CD4-positive, alpha-beta T cell (primary cell): ENCODE measurements around the gene DAPK3. TPM values are rescaled to one million over a fixed set of nuclear protein-coding genes. Genes with fewer than 3 reads are reported as not detected.

Experiments
- ATAC-seq: fragments of 200-7000 bp; cut with Tn5 transposase; one replicate; pipeline ENCODE4 v1.10.0; 2022; ENCODE audit warnings: mild to moderate bottlenecking; ENCODE audit not compliant: poor library complexity
- CTCF ChIA-PET: fragments of 350-600 bp; sonication (Branson Sonifier 250); formaldehyde crosslinking; loops from one replicate; lab custom pipeline; 2021; ENCODE audit warnings: antibody characterized with exemption, inconsistent platforms; lab: Charles Lee
- POLR2A ChIA-PET: fragments of 350-600 bp; sonication (Branson Sonifier 250); formaldehyde crosslinking; loops from one replicate; lab custom pipeline; 2021; ENCODE audit warnings: antibody characterized with exemption, inconsistent platforms; lab: Charles Lee
- DNase-seq, 14 experiments: peaks; one replicate each; pipeline ENCODE4 v3.0.0-alpha.2; 2013 to 2020; ENCODE audit warnings: mixed read lengths in 2 of 14
- H3K27ac ChIP-seq, 2 donors: one replicate each; pipeline versions ENCODE4 v1.5.1 to v1.7.0; 2013; ENCODE audit warnings: low read length in 2 of 2, low read depth in 1 of 2, mild to moderate bottlenecking in 1 of 2
- H3K27me3 ChIP-seq, 2 experiments: 1 replicate in 1 of 2; 2 replicates in 1 of 2; pipeline versions ENCODE4 v1.6.1 to v1.7.0; 2013; ENCODE audit warnings: low read length in 2 of 2, control low read depth in 1 of 2, mild to moderate bottlenecking in 1 of 2, moderate library complexity in 1 of 2; ENCODE audit not compliant: insufficient read depth in 2 of 2, control insufficient read depth in 1 of 2
- H3K36me3 ChIP-seq: one replicate; pipeline ENCODE4 v1.6.1; 2013; ENCODE audit warnings: low read length, control low read depth; ENCODE audit not compliant: insufficient read depth
- H3K4me1 ChIP-seq: one replicate; pipeline ENCODE4 v1.6.1; 2013; ENCODE audit warnings: low read length, control low read depth; ENCODE audit not compliant: insufficient read depth
- H3K4me3 ChIP-seq: one replicate; pipeline ENCODE4 v1.5.1; 2013; ENCODE audit warnings: mild to moderate bottlenecking, low read length, moderate library complexity
- H3K9me3 ChIP-seq, 2 experiments: 1 replicate in 1 of 2; 2 replicates in 1 of 2; pipeline versions ENCODE4 v1.6.1 to v1.7.0; 2013; ENCODE audit warnings: low read length in 2 of 2, mild to moderate bottlenecking in 2 of 2, control low read depth in 1 of 2, moderate library complexity in 1 of 2; ENCODE audit not compliant: control insufficient read depth in 1 of 2, insufficient read depth in 1 of 2
- H3K27ac Mint-ChIP-seq: one replicate; pipeline ENCODE4 v1.8.0; 2020; ENCODE audit warnings: mixed read lengths
- H3K27me3 Mint-ChIP-seq: one replicate; pipeline ENCODE4 v1.8.0; 2021; ENCODE audit warnings: mixed read lengths
- H3K36me3 Mint-ChIP-seq: one replicate; pipeline ENCODE4 v1.8.0; 2021; ENCODE audit warnings: low read depth, mixed read lengths
- H3K4me1 Mint-ChIP-seq: one replicate; pipeline ENCODE4 v1.8.0; 2021; ENCODE audit warnings: low read depth, mixed read lengths
- H3K4me3 Mint-ChIP-seq: one replicate; pipeline ENCODE4 v1.8.0; 2020; ENCODE audit warnings: mild to moderate bottlenecking, mixed read lengths
- H3K9me3 Mint-ChIP-seq: one replicate; pipeline ENCODE4 v1.8.0; 2020; ENCODE audit warnings: mixed read lengths
- intact Hi-C, 2 experiments: fragments of 100-400 bp; cut with DNase I in 1 of 2; cut with micrococcal nuclease in 1 of 2; formaldehyde crosslinking; loops; one replicate each; pipeline versions ENCODE4 v1.15.1 to v1.9.0; 2023 to 2025; cut with DNase I, micrococcal nuclease
- total RNA-seq, 174 experiments: library from RNA in 2 of 174; stranded (reverse) in 2 of 174; gene quantifications; one replicate each; pipeline ENCODE4 v1.2.3 and lab custom pipeline; 2021 to 2026
- TF ChIP-seq, protein P1 (sequence below): fragments of 200-600 bp; IDR thresholded peaks from one replicate; pipeline ENCODE4 v1.8.0; 2022; ENCODE audit warnings: antibody characterized with exemption, mild to moderate bottlenecking

Gene DAPK3
- total RNA-seq, 2 experiments from 2014 or later = 21.1 to 22.9 TPM

DNA sequence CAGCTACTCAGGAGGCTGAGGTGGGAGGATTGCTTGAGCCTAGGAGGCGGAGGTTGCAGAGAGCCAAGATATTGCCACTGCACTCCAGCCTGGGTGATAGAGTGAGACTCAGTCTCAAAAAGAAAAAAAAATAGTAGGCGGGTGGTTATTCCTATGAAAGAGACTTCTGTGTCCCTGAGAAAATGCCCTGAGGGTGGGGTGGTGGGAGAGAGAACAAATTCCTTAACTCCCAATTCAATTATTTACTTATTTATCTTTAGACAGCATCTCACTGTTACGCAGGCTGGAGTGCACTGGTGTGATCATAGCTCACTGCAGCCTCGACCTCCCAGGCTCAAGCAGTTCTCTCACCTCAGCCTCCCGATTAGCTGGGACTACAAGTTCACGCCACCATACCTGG, 24.7 kb upstream of the DAPK3 start:
- Histone ChIP-seq H3K27me3 (no peaks in the 10 kb centered on the region), H3K27ac (no peak overlapping the region), H3K4me3 (no peak overlapping the region), H3K4me1 (peaks cover under 1% of the 10 kb centered on the region), H3K9me3 (no peaks in the 10 kb centered on the region), H3K36me3 (no peaks in the 10 kb centered on the region)
- H3K4me1 Mint-ChIP-seq = peaks cover 5% of the 10 kb centered on the region
- TF ChIP-seq, protein P1, sequence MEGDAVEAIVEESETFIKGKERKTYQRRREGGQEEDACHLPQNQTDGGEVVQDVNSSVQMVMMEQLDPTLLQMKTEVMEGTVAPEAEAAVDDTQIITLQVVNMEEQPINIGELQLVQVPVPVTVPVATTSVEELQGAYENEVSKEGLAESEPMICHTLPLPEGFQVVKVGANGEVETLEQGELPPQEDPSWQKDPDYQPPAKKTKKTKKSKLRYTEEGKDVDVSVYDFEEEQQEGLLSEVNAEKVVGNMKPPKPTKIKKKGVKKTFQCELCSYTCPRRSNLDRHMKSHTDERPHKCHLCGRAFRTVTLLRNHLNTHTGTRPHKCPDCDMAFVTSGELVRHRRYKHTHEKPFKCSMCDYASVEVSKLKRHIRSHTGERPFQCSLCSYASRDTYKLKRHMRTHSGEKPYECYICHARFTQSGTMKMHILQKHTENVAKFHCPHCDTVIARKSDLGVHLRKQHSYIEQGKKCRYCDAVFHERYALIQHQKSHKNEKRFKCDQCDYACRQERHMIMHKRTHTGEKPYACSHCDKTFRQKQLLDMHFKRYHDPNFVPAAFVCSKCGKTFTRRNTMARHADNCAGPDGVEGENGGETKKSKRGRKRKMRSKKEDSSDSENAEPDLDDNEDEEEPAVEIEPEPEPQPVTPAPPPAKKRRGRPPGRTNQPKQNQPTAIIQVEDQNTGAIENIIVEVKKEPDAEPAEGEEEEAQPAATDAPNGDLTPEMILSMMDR = no peak
- H3K27me3 Mint-ChIP-seq = no peaks in the 10 kb centered on the region
- ATAC-seq (no peak), DNase-seq (no peak)
- ChIA-PET CTCF (interaction anchor here (1.8 kb wide), 2 partner anchors 8 to 144 kb away, joined by 6 to 9 read pairs; no protein-coding TSS in a partner anchor), POLR2A (interaction anchor here (0.9 kb wide), 1 partner anchor 11 kb away, joined by 3 read pairs; no protein-coding TSS in a partner anchor)
- no peak overlapping the region for H3K4me3 Mint-ChIP-seq
- H3K27ac Mint-ChIP-seq = no peak overlapping the region
- H3K9me3 Mint-ChIP-seq = no peaks in the 10 kb centered on the region
- intact Hi-C loops = no loop called here
- no peaks in the 10 kb centered on the region for H3K36me3 Mint-ChIP-seq

DNA sequence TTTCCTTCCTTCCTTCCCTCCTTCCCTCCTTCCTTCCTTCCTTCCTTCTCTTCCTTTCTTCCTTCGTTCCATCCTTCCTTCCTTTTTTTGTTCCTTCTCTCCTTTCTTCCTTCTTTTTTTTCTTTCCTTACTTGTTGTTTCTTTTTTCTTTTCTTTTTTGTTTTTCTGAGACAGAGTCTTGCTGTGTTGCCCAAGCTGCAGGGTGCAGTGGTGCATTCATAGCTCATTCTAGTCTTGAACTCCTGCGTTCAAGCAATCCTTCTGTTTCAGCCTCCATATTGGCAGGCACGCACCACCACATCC, 19.9 kb upstream of the DAPK3 start:
- intact Hi-C loops = loop anchor here (1.0 kb wide), 2 partner anchors 17 to 197 kb away; partner anchors contain the start of gene PIAS4 (in 2 of the 2)
- Histone ChIP-seq H3K4me1 (peaks cover 35% of the 10 kb centered on the region), H3K9me3 (no peaks in the 10 kb centered on the region), H3K27me3 (no peaks in the 10 kb centered on the region), H3K27ac (no peak overlapping the region), H3K36me3 (no peaks in the 10 kb centered on the region), H3K4me3 (no peak overlapping the region)
- Mint-ChIP-seq H3K27ac (no peak overlapping the region), H3K9me3 (no peaks in the 10 kb centered on the region), H3K4me1 (peaks cover 25% of the 10 kb centered on the region), H3K27me3 (no peaks in the 10 kb centered on the region), H3K36me3 (peaks cover 12% of the 10 kb centered on the region), H3K4me3 (peak overlapping the region; percentile 42)
- TF ChIP-seq, protein P1 = no peak
- DNase-seq = no peak
- no peak for ATAC-seq
- ChIA-PET CTCF (interaction anchor here (1.9 to 4.2 kb wide), 2 partner anchors 16 to 149 kb away, joined by 9 to 36 read pairs; partner anchors contain the start of gene PIAS4), POLR2A (interaction anchor here (0.6 to 3.0 kb wide), 13 partner anchors 11 to 808 kb away, joined by 3 to 34 read pairs (median 4); partner anchors contain the start of genes DAPK3, MRPL54, PIAS4 and YJU2)

DNA sequence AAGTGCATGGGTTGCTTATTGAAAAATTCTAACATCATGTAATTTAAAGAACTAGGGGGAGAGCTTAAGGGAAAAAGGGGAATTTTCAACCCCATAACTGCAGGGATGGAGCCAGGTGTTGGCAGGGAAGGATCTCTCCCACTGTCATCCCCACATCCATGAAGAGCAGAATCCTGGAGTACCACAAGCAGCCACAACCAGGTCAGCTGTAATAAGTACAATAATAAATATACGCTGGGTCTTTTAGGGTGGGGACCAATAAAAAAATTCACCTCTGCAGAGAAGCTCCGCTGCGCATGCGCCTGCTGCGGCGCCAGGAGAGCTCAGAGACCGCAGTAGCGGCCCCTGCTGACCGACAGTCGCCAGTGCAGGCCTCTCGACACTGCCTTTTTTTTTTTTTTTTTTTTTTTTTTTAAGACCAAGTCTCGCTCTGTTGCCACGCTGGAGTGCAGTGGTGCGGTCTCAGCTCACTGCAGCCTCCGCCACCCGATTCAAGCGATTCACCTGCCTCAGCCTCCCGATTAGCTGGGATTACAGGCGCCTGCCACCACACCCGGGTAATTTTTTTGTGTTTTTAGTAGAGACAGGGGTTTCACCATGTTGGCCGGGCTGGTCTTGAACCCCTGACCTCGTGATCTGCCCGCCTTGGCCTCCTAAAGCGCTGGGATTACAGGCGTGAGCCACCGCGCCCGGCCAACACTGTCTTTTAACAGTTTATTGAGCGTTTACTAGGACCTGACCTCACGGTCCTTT, 16.9 kb upstream of the DAPK3 start:
- H3K36me3 ChIP-seq = peaks cover 17% of the 10 kb centered on the region
- H3K9me3 ChIP-seq = peaks cover 0 to 5% of the 10 kb centered on the region in 2 experiments
- Mint-ChIP-seq H3K9me3 (no peaks in the 10 kb centered on the region), H3K4me3 (peak overlapping the region; percentile 97), H3K4me1 (peaks cover 55% of the 10 kb centered on the region), H3K27me3 (no peaks in the 10 kb centered on the region), H3K27ac (peak overlapping the region; percentile 91), H3K36me3 (peaks cover 40% of the 10 kb centered on the region)
- H3K27ac ChIP-seq = no peak overlapping the region
- TF ChIP-seq, protein P1 = peak; percentile 89
- no peaks in the 10 kb centered on the region for H3K27me3 ChIP-seq
- ChIA-PET POLR2A (interaction anchor here (0.6 to 2.7 kb wide), 19 partner anchors 9 to 719 kb away, joined by 3 to 39 read pairs (median 6); partner anchors contain the start of genes DAPK3, MRPL54, PIAS4 and YJU2), CTCF (interaction anchor here (0.6 to 4.2 kb wide), 32 partner anchors 9 to 1945 kb away, joined by 3 to 36 read pairs (median 4); partner anchors contain the start of genes APBA3, DAPK3, MRPL54 and PIAS4)
- intact Hi-C loops = loop anchor here (2.0 to 10.0 kb wide), 7 partner anchors 79 to 415 kb away; partner anchors contain the start of genes APBA3 (in 2 of the 2), MRPL54 (in 2 of the 2), ANKRD24 (in 1 of the 2) and CHAF1A (in 1 of the 2)
- H3K4me3 ChIP-seq = peak overlapping the region; percentile 88
- ATAC-seq (peak; percentile 38), DNase-seq (peak; percentile 80 to 97 (median 88))
- peaks cover 56% of the 10 kb centered on the region for H3K4me1 ChIP-seq
